GM12864 (cell line): Measurements from ENCODE around the gene FLNB.

Source experiments
- DNase-seq: peaks from one replicate; pipeline ENCODE4 v3.0.0-alpha.2; 2011; ENCODE audit warnings: low read depth
- H3K4me3 ChIP-seq: 2 replicates; pipeline ENCODE4 v1.5.1; 2011; ENCODE audit warnings: mild to moderate bottlenecking, low read depth, low read length, control low read depth
- CTCF ChIP-seq: IDR thresholded peaks from 2 replicates; pipeline ENCODE4 v1.5.1; 2011; ENCODE audit warnings: low read depth, mild to moderate bottlenecking, moderate library complexity, low read length, control low read depth, inconsistent platforms; ENCODE audit errors: missing control alignments

FLNB gene

DNA sequence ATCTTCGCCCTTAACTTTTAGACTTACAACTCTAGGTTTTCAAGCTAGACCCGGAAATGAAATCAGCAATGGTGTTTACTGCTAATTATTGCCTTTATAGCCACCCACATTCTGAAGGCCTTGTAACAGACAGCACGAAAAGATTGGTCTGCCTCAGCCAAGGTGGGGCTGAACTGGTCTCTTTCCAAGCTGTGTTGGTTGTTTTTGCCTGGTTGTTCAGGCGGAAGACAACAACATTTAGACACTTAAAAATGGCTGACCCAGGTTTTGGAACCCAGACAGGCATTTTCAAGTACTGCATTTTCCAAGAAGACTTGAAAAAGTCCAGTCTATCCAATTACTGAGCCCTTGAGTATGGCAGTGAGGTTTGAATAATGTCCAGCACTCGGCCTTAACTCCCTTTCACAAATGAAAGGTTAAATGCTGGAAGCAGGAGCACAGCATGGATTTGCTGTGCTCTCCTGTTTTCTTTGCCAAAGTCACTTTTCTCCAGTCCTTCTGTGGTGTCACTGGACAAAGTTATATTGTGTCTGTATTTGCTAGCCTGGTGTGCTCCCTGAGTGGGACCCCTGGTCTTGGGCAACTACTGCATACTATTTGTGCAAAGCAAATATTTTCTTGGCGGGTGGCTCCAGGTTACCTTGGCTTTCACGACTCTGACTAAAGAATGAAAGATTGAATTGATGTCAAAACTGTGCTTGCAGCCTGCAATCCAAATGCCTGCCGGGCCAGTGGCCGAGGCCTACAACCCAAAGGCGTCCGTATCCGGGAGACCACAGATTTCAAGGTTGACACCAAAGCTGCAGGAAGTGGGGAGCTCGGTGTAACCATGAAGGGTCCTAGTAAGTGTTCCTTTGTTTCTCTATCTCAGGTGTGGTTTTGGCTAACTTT lies 93.5 kb downstream of the FLNB start:
- DNase-seq: no peak
- no peak for TF ChIP-seq CTCF
- H3K4me3 ChIP-seq: no peak overlapping the region

DNA sequence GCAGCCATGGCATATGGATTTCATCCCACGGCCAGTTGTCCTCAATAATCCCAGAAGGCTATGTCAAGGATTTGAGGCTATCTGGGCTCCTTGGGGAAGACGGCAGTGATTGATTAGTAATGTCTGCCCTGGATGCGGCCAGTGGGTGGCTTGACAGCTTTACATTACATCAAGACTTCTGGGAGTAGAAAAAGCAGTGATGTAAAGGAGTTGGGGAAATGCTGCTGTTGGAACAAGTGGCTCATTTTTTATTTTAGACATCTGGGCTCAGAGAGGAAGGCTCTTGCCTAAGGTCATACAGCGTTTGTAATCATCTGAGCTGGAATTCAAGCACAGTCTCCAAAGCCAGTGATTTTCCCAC lies 94.1 kb downstream of the FLNB start:
- no peak for TF ChIP-seq CTCF

GRCh38 chr3:58102976-58103451 lies 94.8 kb downstream of the FLNB start:
- no peak for TF ChIP-seq CTCF
- DNase-seq: no peak
- H3K4me3 ChIP-seq: no peak overlapping the region

More for the DNA sequence above, 94.1 kb downstream of the FLNB start:
- no peak for DNase-seq
- no peak overlapping the region for H3K4me3 ChIP-seq

DNA sequence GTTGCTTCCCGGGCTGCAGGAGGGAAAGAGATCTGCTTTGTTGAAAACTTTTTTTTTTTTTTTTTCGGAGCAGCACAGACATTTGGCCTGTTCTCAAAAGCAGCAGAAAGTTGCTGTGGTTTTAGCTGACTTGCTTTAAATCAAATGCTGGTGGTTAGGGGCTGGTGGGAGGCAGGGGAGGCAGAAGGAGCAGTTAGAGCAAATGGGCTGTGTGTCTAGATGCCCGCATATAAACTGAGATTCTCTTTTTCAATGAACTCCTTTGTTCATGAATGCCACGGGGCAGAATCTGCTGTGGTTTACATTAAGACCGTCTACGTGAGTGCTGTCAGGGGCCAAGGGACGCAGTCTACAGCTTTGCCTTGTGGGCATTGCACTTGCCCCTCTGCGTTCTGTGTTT lies 95.9 kb downstream of the FLNB start:
- H3K4me3 ChIP-seq: no peak overlapping the region
- no peak for TF ChIP-seq CTCF
- no peak for DNase-seq

- DNase-seq: no peak
- H3K4me3 ChIP-seq: no peak overlapping the region
- TF ChIP-seq CTCF: no peak
Observed at GRCh38 chr3:58104712-58105111, 96.5 kb downstream of the FLNB start.

DNA sequence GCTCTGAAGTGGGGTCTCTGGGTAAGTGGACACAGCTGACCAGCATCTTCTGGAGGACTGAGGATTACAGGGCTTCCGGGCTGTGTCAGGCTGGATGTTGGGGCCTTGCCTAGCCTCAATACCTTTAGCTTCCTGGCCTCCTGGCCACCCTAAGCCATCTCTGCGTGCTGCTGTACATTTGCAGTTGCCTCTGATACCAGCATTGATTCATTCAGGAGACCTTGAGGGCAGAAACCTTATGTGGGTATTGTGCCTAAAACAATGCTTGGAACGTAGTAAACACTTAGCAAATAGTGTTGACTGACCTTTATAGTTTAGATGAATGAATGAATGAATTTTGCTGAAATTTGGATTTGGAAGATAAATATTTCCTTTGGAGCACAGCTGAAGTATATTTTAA lies 97.0 kb downstream of the FLNB start:
- no peak for TF ChIP-seq CTCF
- no peak overlapping the region for H3K4me3 ChIP-seq
- DNase-seq: no peak

DNA sequence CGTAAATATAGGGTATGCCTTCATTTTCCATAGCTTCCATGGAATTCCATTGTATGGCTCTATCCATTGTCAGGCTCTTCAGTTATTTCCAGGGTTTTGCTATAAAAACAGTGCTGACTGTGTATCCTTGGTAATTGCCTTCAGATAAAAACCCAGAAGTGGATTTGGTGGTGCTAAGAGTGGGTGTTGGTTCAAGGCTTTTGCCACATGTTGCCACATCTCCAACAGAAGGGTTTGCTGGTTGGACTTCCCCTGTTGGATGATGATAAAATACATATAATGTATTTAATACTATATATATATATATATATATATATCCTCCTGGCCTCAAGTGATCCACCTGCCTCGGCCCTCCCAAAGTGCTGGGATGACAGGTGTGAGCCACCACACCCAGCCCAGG lies 97.8 kb downstream of the FLNB start:
- no peak for DNase-seq
- TF ChIP-seq CTCF: no peak
- H3K4me3 ChIP-seq: no peak overlapping the region
